HG02610 (cell line): ENCODE data around the gene NR3C2.
"Not testable (repeated sequence)": the region's sequence is repeated elsewhere in the genome, so short reads cannot be mapped to it uniquely, and the experiment has no call there.

Experiments
- ATAC-seq: cut with Tn5 transposase; IDR thresholded peaks from one replicate; pipeline ENCODE4 v1.9.1; 2021; ENCODE audit warnings: mild to moderate bottlenecking, moderate library complexity; ENCODE audit not compliant: unreplicated experiment

Gene NR3C2

GRCh38 chr4:148225639-148226038, 216.6 kb downstream of the NR3C2 start:
- ATAC-seq, result no peak

- ATAC-seq, result no peak
Measured at GRCh38 chr4:148224476-148224875, 217.7 kb downstream of the NR3C2 start.

- ATAC-seq, result no peak
Measured at GRCh38 chr4:148222991-148223660, 219.1 kb downstream of the NR3C2 start.

- peak; percentile 93 for ATAC-seq
Measured at GRCh38 chr4:148216866-148217814, 225.1 kb downstream of the NR3C2 start.

GRCh38 chr4:148216321-148216720, 225.9 kb downstream of the NR3C2 start:
- ATAC-seq, result no peak

GRCh38 chr4:148215202-148215601, 227.0 kb downstream of the NR3C2 start:
- ATAC-seq, result no peak

- no peak for ATAC-seq
Measured at GRCh38 chr4:148214529-148215166, 227.6 kb downstream of the NR3C2 start.

- no peak for ATAC-seq
Measured at GRCh38 chr4:148211533-148211932, 230.7 kb downstream of the NR3C2 start.

GRCh38 chr4:148210661-148211060, 231.6 kb downstream of the NR3C2 start:
- ATAC-seq, result no peak

- ATAC-seq, result no peak
Measured at GRCh38 chr4:148207068-148207467, 235.1 kb downstream of the NR3C2 start.

- no peak for ATAC-seq
Measured at GRCh38 chr4:148205476-148205875, 236.7 kb downstream of the NR3C2 start.

- ATAC-seq, result no peak
Measured at GRCh38 chr4:148204892-148205291, 237.3 kb downstream of the NR3C2 start.

- no peak for ATAC-seq
Measured at GRCh38 chr4:148204171-148204570, 238.0 kb downstream of the NR3C2 start.

GRCh38 chr4:148203056-148203898, 238.9 kb downstream of the NR3C2 start:
- no peak for ATAC-seq

- ATAC-seq, result no peak
Measured at GRCh38 chr4:148200960-148201359, 241.3 kb downstream of the NR3C2 start.

GRCh38 chr4:148196164-148196563, 246.1 kb downstream of the NR3C2 start:
- ATAC-seq, result no peak

- no peak for ATAC-seq
Measured at GRCh38 chr4:148192526-148192925, 249.7 kb downstream of the NR3C2 start.

GRCh38 chr4:148187454-148188222, 254.6 kb downstream of the NR3C2 start:
- ATAC-seq, result not testable (repeated sequence)

- no peak for ATAC-seq
Measured at GRCh38 chr4:148184922-148185321, 257.3 kb downstream of the NR3C2 start.
